ENCODE data around the gene SIPA1L3.

Gene SIPA1L3

GRCh38 chr19:38233740-38234251 lies 326.8 kb downstream of the SIPA1L3 start:
- DNase-seq (ENCODE audit: low read depth in 2 of 2) = peak; percentile 74 to 79

DNA sequence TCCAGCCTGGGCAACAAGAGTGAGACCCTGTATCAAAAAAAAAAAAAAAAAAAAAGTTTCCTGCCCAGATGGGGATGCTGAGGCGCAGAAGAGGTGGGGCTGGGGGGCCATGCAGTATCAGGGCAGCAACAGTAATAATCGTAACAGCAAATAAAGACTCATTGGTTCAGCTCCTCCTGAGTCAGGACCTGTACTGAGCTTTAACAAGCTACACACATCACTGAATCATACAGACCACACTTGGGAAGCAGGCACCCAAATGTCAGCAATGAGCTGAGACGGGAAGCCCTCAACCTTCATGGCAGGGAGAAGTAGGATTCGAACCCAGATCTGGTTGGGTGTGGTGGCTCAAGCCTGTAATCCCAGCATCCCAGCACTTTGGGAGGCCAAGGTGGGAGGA lies 327.6 kb downstream of the SIPA1L3 start:
- DNase-seq (ENCODE audit: low read depth in 2 of 2) = no peak

DNA sequence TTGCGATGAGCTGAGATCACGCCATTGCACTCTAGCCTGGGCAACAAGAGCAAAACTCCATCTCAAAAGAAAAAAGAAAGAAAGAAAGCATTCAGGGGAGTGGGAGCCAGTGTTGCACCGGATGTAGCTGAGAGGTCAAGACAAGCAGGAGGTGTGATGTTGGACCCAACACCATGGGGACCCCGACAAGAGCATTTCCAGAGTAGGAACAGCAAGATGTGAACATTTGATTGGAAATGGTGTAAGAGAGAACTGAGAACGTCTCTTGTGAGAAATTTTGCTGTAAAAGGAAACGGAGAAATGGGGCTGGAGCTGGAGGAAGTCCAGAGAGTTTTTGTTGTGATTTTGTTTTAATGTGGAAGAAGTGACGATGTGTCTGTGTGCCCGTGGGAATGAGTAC lies 332.8 kb downstream of the SIPA1L3 start:
- no peak for DNase-seq (ENCODE audit: low read depth in 2 of 2)

- DNase-seq (ENCODE audit: low read depth in 2 of 2) = no peak
Measured at GRCh38 chr19:38243279-38243673, 336.3 kb downstream of the SIPA1L3 start.

- no peak for DNase-seq (ENCODE audit: low read depth in 2 of 2)
Measured at GRCh38 chr19:38245826-38246498, 339.0 kb downstream of the SIPA1L3 start.

DNA sequence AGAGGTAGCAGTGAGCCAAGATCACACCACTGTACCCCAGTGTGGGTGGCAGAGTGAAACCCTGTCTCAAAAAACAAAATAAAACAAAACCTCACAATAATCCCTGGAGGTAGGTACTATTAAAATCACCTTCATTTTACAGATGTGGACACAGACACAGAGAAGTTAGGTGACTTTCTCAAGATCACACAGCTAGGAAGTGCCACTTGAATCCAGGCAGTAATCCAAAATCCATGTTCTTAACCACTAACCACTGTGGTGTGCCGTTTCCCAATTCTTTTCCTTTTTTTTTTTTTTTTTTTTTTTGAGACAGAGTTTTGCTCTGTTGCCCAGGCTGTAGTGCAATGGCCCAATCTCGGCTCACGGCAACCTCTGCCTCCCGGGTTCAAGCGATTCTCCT lies 340.1 kb downstream of the SIPA1L3 start:
- no peak for DNase-seq (ENCODE audit: low read depth in 2 of 2)

- DNase-seq (ENCODE audit: low read depth in 2 of 2) = no peak
Measured at GRCh38 chr19:38247734-38248268, 340.8 kb downstream of the SIPA1L3 start.

DNA sequence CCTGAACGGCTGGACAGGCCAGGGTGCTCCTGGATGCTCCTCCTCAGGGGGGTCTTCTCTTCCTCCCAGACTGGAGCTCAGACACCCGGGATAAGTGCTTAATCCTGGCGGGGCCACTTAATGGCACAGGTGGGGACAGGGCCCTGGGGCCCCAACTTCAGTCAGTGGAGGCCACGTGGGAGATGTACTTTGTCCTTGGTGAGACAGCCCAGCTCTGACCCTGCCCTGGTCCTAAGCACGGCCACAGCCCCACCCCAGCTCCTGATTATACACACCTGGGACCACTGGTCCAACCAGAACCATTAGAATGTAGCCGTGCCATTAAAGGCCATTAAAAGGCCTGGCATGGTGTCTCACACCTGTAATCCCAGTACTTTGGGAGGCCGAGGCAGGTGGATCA lies 341.4 kb downstream of the SIPA1L3 start:
- DNase-seq (ENCODE audit: low read depth in 2 of 2) = no peak

- DNase-seq (ENCODE audit: low read depth in 2 of 2) = no peak
Measured at GRCh38 chr19:38250428-38250820, 343.4 kb downstream of the SIPA1L3 start.

- no peak for DNase-seq (ENCODE audit: low read depth in 2 of 2)
Measured at GRCh38 chr19:38250821-38251563, 344.0 kb downstream of the SIPA1L3 start.

DNA sequence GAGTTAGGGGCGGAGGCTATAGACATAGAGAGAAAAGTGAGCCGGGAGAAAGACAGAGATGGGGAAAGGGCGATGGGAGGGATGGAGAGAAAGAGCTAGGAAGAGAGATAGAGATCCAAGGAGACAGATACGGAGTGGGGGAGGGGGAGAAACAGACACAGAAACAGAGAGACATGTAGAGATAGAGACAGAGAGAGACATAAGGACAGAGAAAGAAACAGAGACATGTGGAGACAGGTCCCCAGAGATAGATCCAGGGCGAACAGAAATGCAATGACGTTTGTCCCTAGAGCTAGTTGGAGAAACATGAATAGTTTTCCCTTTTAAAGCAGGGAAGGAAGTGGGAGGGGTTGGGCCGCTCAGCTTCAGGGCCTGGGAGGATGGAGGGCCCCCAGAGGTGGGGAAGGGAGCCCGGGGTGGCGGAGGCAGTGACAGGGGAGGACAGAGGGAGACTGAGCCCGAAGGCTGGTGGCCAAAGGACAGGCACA lies 344.6 kb downstream of the SIPA1L3 start:
- no peak for DNase-seq (ENCODE audit: low read depth in 2 of 2)

DNA sequence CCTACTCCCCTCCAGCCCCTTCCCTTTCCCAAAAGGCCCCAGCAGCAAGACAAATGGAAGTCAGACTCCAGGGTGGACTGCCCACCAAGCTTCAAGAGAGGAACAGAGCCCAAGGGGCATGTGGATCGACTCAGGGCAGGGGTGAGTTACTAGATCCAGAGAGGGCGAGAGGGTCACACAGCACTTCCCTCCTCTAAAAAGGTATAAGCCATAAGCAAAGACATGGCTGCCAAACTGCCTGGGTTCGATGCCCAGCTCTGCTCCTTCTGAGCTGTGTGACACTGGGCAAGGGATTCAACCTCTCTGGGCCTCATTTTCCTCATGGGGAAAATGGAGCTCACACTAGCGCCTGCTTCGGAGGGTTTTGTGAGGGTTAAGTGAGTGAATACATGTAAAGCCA lies 345.4 kb downstream of the SIPA1L3 start:
- DNase-seq (ENCODE audit: low read depth in 2 of 2) = no peak

- DNase-seq (ENCODE audit: low read depth in 2 of 2) = no peak
Measured at GRCh38 chr19:38252941-38253691, 346.1 kb downstream of the SIPA1L3 start.

- DNase-seq (ENCODE audit: low read depth in 2 of 2) = no peak
Measured at GRCh38 chr19:38253788-38254187, 346.8 kb downstream of the SIPA1L3 start.

DNA sequence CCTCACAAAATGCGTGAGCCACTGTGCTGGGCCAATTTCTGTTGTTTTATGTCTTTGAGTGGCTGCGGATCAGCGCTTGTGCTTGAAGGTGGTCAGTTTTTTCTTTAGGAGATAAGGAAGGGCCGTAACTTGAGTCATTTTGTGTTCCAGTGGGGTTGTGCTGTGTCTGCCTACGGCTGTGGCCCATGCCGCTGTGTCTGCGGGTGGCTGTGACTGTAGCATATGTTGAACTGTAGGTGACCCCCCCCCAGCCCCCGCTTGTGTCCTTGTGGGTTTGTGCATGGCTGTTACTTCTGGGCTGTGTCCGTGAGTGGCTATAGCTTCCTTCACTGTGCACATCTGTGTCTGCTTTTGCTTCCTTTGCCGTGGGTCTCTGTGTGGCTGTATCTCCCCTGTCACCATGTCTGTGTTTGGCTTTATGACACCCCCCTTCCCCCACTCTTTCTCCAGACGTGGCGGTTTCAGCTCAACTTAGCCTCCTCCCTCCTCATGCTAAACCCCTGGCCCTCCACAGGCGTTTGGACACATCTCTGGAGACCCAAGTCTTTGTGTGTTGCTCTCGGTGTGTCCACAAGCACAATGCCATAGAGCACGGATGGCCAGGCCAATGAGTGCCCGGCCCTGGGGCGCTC lies 348.5 kb downstream of the SIPA1L3 start:
- DNase-seq (ENCODE audit: low read depth in 2 of 2) = no peak
